Ramos (cell line): Measurements from ENCODE around the gene FKBP10.
"Not testable (repeated sequence)": the region's sequence is repeated elsewhere in the genome, so short reads cannot be mapped to it uniquely, and the experiment has no call there.

Experiments
- in situ Hi-C: fragments of 300-500 bp; cut with MboI; formaldehyde crosslinking; loops from one replicate; pipeline ENCODE4 v1.14.3; 2022; ENCODE audit warnings: low sequenced_read_pairs; ENCODE audit not compliant: unreplicated experiment

The FKBP10 gene, protein sequence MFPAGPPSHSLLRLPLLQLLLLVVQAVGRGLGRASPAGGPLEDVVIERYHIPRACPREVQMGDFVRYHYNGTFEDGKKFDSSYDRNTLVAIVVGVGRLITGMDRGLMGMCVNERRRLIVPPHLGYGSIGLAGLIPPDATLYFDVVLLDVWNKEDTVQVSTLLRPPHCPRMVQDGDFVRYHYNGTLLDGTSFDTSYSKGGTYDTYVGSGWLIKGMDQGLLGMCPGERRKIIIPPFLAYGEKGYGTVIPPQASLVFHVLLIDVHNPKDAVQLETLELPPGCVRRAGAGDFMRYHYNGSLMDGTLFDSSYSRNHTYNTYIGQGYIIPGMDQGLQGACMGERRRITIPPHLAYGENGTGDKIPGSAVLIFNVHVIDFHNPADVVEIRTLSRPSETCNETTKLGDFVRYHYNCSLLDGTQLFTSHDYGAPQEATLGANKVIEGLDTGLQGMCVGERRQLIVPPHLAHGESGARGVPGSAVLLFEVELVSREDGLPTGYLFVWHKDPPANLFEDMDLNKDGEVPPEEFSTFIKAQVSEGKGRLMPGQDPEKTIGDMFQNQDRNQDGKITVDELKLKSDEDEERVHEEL

DNA sequence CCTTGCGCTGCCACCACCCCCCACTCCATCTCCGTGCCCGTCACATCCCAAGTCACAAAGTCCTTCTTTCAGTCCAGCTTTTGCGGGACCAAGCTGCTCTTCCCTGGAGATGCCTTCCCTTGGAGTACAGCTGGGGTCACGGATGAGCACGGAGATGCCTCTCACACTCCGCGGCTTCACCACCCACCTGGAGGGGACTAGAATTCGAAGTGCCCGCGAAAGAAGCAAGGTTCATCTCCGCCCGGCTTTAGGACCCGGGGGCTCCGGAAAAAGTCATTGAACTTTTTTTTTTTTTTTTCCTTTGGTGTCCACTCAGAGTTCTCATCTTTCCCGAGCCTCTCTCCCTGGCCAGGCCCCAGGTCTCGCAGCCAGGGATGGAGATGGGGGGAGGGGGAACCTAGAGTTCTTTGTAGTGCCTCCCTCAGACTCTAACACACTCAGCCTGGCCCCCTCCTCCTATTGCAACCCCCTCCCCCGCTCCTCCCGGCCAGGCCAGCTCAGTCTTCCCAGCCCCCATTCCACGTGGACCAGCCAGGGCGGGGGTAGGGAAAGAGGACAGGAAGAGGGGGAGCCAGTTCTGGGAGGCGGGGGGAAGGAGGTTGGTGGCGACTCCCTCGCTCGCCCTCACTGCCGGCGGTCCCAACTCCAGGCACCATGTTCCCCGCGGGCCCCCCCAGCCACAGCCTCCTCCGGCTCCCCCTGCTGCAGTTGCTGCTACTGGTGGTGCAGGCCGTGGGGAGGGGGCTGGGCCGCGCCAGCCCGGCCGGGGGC, at the start of gene FKBP10:
TSS of gene FKBP10 (plus strand) at position 624 of the 771 bp plus-strand sequence. CDS start at position 655, 31 bp downstream.
- in situ Hi-C loops: no loop called here

DNA sequence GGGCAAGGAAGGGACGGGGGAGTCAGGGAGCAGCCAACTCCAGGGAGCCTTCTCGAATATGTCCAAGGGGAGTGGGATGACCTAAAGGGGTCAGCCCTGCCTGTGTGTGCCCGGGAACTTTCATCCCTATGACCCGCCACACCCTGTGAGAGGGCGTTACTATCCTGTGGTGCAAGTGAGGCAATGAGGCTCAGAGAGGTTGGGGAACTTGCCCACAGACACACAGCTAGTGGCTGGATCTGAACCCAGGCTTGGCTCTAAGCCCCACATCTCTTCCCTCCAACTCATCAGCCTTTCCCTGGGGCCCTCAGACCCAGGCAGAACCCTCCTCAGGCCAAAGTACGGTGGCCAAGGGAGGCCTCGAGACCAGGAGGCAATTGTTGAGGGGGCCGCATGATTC, 49.5 kb upstream of the FKBP10 start:
- in situ Hi-C loops: no loop called here

DNA sequence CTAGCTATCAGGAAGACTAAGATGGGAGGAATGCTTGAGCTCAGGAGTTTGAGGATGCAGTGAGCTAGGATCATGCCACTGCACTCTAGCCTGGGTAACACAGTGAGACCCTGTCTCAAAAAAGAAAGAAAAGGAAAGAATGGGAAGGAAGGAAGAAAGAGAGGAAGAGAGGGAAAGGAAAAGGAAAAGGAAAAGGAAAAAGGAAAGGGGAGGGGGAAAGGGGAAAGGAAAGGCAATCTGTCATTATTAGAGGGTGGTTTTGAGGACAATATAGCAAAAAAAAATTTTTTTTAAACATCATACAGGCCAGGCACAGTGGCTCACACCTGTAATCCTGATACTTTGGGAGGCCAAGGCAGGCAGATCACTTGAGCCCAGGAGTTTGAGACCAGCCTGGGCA, 46.7 kb upstream of the FKBP10 start:
- in situ Hi-C loops: no loop called here

DNA sequence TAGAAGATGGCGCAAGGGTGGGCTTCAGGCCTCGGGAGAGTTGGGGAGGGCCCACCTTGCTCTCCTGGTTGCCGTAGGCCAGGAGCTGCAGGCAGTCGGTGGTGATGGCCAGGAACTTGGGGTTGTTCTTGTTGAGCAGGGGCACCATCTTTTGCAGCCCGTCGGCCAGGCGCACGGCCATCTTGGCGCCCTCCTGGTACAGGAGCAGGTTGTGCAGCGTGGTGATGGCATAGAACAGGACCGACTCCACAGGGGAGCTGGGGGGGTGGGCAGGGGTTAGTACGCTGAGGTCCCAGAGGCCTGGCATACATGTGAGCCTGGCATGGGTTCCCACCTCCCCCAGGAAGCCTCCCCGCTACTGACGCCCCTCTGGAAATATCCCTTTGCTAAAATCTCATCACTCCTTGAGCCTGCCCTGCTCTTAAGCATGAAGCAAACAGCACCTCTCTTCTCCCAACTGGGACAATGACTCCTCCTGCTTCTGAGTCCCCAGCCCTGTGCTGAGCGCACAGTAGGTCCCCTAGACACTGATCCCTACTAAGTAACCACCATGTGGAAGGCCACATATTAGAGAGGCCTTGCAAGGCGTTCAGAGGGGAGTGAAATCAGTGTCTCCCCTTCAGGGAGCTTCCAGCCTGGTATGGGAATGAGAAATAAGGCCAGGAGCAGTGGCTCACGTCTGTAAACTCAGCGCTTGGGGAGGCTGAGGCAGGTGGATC, 45.3 kb upstream of the FKBP10 start:
- in situ Hi-C loops: no loop called here

DNA sequence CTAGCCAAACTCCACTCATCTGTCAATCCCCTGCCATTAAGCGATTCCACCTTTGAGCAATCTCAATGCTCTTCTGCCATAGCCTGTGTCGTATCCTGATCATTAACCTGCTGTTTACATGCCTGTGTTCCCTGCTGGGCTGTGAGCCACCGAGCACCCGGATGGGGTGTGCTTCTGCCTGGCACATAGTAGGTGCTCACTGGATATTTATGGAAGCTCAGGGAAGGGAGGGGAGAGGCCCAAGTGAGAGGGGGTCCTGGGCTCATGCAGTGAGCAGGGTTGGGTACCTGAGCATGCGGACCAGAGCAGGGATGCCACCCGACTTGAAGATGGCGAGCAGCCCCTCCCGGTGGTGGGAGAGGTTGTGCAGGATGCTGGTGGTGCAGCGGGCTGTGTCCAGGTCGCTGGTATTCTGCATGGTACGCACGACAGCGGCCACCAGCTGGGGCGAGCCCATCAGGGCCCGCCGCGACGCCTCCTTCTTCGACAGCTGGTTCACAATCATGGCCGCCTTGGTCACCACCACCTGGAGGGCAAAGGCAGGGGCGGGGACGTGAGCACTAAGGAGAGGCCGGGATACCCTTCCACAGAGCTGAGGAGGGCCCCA, 44.0 kb upstream of the FKBP10 start:
- in situ Hi-C loops: no loop called here

DNA sequence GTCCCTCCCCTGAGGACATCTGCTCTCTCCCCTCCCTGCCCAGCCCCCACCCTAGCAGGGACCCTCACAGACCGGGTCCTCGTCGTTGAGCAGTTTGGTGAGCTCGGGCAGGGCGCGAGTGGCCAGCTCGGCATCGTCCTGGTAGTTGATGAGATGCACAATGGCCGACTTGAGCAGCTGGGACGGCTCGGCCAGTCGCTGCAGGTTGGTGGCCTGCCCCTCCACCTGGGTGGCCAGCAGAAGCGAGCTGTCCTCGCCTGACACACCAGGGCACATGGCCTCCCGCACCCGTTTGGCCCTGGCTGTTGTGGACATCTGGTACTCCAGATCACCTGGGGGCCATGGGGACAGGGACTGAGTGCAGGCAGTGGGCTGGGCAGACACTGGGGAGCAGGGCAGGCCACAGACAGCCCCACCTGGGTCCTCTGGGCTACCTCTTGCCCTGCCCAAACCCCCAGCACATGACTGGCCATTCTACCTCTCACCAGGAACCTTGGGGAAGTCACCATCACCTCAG, 43.4 kb upstream of the FKBP10 start:
- in situ Hi-C loops: no loop called here

DNA sequence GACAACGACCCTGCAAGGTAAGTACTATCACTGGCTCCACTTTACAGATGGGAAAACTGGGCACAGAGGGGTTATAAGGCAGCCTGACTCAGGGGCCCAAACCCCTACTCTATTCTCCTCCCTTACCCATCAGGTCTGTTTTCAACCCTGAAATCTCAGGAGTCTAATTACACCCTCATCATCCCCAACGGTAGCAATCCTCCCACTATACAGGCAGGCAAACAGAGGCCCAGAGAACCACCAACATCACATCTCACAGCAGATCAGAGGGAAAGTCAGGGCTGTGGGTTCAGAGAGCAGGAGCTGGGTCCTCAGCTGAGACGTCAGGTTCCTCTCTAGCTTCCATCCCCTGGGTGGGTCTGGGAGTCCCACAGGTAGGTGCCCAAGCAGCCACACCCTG, 42.8 kb upstream of the FKBP10 start:
- in situ Hi-C loops: no loop called here

DNA sequence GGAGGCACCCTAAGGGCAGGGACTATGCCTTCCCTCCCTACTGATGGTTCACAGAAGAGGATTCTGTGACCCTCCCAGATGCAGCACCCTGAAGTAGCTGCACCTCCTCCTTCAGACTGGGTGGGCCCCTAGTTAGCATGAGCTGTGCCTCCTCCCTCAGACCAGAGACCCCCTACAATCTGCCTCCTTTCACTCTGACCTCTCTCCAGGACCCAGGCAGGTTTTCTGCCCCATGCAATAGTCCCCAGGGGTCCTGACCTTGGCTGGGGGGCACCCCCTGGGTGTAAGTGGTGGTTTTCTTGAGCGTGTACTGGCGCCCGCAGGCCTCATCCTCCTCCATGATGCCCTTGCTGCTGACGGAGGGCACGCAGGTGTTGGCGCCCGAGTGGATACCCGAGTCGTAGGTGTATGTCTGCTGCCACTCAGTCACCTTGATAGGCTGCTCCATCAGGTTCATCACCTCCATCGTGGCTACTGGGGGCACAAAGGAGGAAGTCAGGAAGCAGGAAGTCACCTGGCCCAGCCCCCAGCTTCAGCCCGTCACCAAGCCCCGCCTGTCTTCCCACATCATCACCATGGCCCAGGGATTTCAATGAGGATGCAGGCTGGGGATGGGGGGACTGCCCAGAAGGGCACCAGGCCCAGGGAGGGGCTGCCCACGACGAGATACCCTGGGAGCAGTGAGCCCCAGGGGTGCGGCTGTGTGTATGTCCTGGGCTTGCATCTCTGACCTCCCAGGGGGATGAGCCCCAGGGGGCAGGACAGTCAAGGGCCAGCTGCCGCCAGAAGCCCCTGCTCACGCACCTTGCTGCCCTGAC, 41.2 kb upstream of the FKBP10 start:
- in situ Hi-C loops: no loop called here

DNA sequence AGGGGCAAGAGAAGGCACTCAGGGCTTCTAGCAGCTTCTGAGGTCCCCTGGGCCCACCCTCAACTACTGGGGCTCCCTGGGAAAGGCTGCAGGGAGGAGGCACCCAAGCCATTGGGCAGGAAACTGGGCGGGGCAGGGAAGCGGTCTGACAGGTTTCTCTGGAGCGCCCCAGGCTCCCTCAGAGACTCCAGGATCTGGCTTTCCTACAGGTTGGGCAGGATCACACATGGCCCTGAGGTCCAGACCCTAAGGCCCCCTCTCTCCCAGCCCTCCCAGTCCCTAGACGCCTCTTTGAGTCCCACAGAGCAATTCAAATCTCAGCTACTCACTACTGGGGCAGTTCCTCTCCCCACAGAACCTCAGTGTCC, 40.6 kb upstream of the FKBP10 start:
- in situ Hi-C loops: no loop called here

DNA sequence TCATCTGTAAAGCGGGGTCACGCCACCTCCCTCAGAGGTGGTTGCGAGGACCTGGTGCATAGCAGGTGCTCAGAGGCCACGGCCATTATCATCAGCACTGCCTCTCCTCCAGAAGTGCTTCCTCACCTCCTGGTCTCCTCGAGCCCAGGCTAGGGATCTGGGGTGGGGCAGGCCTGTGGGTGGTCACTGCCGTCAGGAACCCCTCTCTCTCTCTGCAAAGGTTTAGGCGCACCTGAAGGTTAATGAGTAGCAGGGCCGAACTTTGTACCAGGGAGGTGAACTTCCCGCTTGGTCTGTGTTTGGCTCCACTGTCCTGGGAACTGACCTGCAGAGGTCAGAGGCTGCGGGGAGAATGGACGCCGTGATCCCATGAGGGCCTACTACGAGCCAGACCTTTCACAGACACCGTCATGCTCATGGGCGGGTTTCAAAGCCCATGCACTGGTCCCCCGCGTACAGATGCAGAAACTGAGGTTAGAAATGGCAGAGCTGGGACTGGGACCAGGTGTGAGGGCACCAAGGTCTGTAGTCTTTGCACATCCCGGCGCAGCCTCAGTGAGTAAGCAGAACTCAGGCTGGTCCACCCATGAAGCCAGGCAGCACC, 40.1 kb upstream of the FKBP10 start:
- in situ Hi-C loops: no loop called here

DNA sequence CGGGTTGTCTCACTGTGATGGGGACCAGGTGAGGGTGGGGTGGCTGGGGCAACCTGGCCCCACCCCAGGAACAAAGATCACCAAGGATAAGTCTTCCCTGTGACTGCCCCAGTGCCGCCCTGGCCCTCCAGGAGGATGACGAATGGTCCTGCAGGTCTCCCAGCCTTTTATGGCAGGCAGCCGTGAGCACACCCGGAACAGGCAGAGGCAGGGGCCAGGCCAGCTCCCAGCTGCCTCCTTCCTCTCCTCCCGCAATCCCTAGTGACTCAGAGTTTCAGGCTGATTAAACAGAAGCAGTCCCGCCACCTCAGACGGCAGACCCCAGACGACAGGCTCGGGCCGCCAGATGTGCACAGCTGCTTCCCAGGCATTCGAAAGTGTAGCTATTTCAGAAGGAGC, 39.6 kb upstream of the FKBP10 start:
- in situ Hi-C loops: no loop called here

DNA sequence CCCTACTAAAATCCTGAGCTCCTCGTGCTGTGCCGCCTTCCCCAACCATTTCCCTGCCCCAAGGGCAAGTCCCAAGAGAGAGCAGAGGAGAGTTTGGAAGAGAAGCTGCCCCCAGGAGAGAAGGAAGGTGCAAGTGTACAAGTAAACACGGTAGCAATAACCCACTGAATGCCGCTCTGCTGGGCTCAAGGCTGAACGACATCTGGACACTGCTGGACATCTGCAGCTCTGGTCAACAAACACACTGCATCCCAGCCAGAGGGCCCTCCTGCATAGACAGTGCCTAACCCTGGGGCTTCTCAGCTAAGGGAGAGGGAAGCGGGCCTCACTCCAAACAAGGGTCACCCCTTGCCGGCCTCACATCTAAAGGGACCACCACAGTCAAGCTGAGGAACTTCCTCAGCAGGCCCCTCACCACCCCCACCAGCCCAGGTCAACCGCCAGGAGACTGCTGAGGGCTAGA, 39.0 kb upstream of the FKBP10 start:
- in situ Hi-C loops: no loop called here

DNA sequence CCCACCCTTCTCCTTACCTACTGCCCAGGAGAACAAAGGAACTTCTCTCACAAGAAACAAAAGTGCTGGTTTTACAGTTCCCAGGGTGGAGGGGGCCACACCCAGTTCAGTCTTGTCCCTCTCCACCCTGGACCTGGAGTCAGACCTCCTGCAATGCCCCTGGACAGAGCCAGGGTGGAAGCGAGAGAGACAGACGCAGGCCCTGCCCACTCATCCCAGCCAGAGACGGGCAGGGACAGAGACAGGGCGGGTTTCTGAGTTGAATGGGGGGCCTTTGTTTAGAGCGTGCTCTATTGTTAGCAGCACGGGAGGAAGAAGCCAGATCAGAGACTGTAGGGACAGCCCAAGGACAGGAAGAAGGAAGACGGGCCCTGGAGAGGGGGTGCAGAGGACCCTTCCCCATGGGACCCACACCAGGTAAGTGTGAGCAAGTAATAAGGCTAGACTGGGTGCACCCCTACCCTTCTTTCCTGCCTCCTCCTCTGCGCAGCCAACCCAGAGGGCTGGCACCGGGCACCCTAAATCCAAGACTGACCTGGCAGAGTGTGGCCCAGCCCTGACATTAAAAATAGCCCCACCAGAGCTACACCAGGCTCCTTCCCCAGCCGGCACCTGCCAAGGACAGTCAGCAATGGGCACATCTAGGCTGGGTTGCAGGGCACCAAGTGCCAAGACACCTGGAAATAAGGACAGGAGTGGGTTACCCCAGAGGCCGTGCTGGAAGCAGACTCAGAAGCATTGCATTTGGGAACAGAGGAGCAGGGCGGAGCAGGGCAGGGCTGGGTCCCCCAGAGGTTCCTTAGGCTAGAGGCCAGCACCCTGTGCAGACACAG, 37.2 kb upstream of the FKBP10 start:
- in situ Hi-C loops: no loop called here

DNA sequence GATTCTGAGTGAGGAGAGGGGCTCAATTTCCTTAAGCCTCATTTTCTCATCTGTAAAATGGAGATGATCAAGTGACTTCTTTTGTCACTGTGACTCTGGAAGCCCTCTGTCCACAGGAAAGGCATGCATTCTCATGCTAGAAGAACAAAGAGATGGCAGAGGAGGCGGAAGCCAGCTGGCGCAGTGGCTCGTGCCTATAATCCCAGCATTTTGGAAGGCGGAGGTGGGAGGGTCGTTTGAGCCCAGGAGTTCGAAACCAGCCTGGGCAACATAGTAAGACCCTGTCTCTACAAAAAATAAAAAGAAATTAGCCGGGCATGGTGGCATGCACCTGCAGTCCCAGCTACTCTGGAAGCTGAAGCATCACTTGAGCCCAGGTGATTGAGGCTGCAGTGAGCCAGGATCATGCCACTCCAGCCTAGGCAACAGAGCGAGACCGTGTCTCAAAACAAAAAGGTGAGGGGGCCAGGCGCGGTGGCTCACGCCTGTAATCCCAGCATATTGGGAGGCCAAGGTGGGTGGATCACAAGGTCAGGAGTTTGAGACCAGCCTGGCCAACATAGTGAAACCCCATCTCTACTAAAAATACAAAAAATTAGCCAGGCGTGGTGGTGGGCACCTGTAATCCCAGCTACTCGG, 36.4 kb upstream of the FKBP10 start:
- in situ Hi-C loops: not testable (repeated sequence)

DNA sequence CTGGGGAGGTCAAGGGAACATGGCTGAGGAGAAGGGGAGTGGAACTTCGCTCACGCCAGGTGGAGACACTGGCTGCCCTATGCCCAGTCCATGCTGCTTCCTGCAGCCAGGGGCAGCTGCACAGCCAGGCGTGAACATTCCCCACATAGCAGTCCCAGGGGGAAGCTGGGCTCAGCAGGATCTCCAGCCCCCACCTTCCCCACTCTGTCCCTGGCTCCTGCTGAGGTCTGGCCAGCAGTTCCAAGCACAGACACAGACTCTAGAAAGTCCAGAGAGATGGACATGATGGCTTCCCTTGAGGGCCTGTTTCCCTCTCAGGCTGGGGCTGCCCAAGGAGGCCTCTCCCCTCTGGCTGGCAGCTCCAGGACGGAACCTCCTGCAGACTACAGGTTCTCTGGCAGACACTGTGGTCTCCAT, 35.6 kb upstream of the FKBP10 start:
- in situ Hi-C loops: no loop called here

DNA sequence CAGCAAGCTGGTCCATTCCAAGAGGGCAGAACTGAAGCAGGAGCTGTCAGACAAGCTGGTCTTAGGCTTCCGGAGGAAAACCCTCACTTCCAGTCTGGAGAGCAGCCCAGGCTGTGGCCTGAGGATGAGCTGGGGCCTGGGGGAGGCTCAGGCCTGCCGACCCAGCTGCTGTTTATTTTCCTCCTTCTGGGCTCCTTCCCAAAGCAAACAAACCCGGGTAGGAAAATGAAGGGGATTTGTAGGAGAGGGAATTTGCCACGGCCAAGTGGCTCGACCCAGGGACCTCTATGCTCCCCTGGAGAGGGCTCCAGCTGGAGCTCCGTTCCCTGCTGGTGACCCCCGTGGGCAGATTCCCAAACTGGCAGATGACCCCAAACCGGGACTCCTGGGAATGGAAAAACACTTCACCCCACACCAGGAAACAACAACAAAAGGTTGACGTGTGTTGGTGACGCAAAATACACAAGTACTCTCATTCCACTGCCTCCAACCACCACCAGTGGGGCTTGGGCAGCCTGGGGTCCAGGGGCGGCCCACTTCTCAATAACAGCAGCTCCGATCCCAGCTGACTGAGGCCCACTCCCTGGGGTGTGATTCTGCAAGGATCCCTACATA, 35.1 kb upstream of the FKBP10 start:
- in situ Hi-C loops: no loop called here

DNA sequence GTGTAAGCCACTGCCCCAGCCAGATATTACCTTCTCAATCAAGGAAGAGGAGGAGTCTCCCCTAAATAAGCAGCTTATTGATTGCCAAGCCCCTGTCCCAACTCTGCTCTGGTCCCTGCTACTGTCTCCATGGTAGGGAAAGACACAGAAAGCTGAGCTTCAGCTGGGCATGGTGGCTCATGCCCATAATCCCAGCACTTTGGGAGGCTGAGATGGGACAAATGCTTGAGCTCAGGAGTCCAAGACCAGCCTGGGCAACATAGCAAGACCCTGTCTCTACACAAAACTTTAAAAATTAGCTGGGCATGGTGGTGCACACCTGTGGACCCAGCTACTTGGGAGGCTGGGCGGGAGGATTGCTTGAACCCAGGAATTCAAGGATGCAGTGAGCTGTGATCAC, 32.9 kb upstream of the FKBP10 start:
- in situ Hi-C loops: no loop called here
